Gastroesophageal sphincter (tissue), 4 donors: ENCODE results near the gene YWHAQ. TPM values are rescaled to one million over a fixed set of nuclear protein-coding genes. Genes with fewer than 3 reads are reported as not detected.
A peak's percentile ranks its signal among the peaks of the same experiment; 100 is the strongest.
"Not testable (repeated sequence)": the region's sequence is repeated elsewhere in the genome, so short reads cannot be mapped to it uniquely, and the experiment has no call there.

ENCODE experiments used
- ATAC-seq: fragments of 150-250 bp; one replicate; pipeline ENCODE4 v1.9.1; 2016; ENCODE audit warnings: mild to moderate bottlenecking, moderate library complexity
- H3K27ac ChIP-seq, 4 donors: fragments of 200-600 bp; sonication (generic) in 3 of 4; 1 replicate in 3 of 4; 2 replicates in 1 of 4; pipeline ENCODE4 v1.5.1; 2016 to 2019
- H3K27me3 ChIP-seq: fragments of 200-600 bp; sonication (generic); one replicate; pipeline ENCODE4 v1.5.1; 2019
- H3K36me3 ChIP-seq, 2 donors: fragments of 200-600 bp; sonication (generic); one replicate each; pipeline ENCODE4 v1.5.1; 2019; ENCODE audit warnings: control low read depth in 1 of 2
- H3K4me1 ChIP-seq, 3 donors: fragments of 200-600 bp; sonication (generic); 1 replicate in 2 of 3; 2 replicates in 1 of 3; pipeline ENCODE4 v1.5.1; 2016 to 2019; ENCODE audit warnings: control low read depth in 2 of 3
- H3K4me3 ChIP-seq, 2 donors: fragments of 200-600 bp; sonication (generic); one replicate each; pipeline ENCODE4 v1.5.1; 2019; ENCODE audit warnings: mild to moderate bottlenecking in 1 of 2, moderate library complexity in 1 of 2
- H3K9me3 ChIP-seq, 3 donors: fragments of 200-600 bp; sonication (generic); one replicate each; pipeline ENCODE4 v1.5.1; 2017 to 2019; ENCODE audit warnings: control low read depth in 2 of 3
- CTCF ChIP-seq, 4 experiments: fragments of 200-600 bp in 2 of 4; fragments of 450-650 bp in 2 of 4; sonication (generic) in 1 of 4; IDR thresholded peaks; one replicate each; pipeline ENCODE4 v1.5.1; 2017 to 2019; ENCODE audit warnings: antibody characterized with exemption in 4 of 4, mild to moderate bottlenecking in 2 of 4, moderate library complexity in 2 of 4
- EP300 ChIP-seq: sonication (generic); formaldehyde crosslinking; IDR thresholded peaks from one replicate; pipeline ENCODE4 v1.6.1; 2017; ENCODE audit warnings: antibody characterized with exemption, mild to moderate bottlenecking
- POLR2A ChIP-seq, 2 donors: fragments of 450-650 bp; IDR thresholded peaks; one replicate each; pipeline ENCODE4 v1.6.1; 2017; ENCODE audit warnings: antibody characterized with exemption in 2 of 2, mild to moderate bottlenecking in 2 of 2, moderate library complexity in 1 of 2
- POLR2AphosphoS5 ChIP-seq: sonication (generic); formaldehyde crosslinking; IDR thresholded peaks from one replicate; pipeline ENCODE4 v1.6.1; 2017; ENCODE audit warnings: antibody characterized with exemption
- WGBS, 2 donors: methylation state at CpG; one replicate each; pipeline ENCODE4 v1.1.5; 2018; ENCODE audit warnings: low coverage in 1 of 2; 5-methylcytosine and 5-hydroxymethylcytosine counted together
- total RNA-seq, 4 donors: library from RNA; depleted of rRNA; stranded (reverse); fragments of >200 nt; gene quantifications; one replicate each; pipeline ENCODE4 v1.1.0, GENCODE V29; 2016

Gene YWHAQ
- total RNA-seq, 4 donors from 2014 or later = 226 to 282 (median 255) TPM

GRCh38 chr2:9618410-9618809 lies 12.4 kb downstream of the YWHAQ start:
- Histone ChIP-seq H3K4me3 (no peak overlapping the region), H3K9me3 (no peaks in the 10 kb centered on the region), H3K27ac (no peak overlapping the region), H3K4me1 (peaks cover 10 to 82% (median 11%) of the 10 kb centered on the region in 3 donors), H3K27me3 (no peaks in the 10 kb centered on the region), H3K36me3 (peaks cover 0 to 9% of the 10 kb centered on the region in 2 donors)
- WGBS, 2 donors = 67 to 70% methylated on average over 2 to 4 of the region's 4 CpGs
- no peak for ATAC-seq
- TF ChIP-seq POLR2A (IDR thresholded peaks at IDR 0.05) = no peak
- no peak for TF ChIP-seq CTCF (IDR thresholded peaks at IDR 0.05)
- no peak for TF ChIP-seq POLR2AphosphoS5
- TF ChIP-seq EP300 = no peak

- WGBS, 2 donors = 33% methylated on average over 1 of the region's 1 CpG; no CpG with 5 or more reads in 1 of the 2 donors
- Histone ChIP-seq H3K27ac (no peak overlapping the region), H3K9me3 (no peaks in the 10 kb centered on the region), H3K4me1 (peaks cover 15 to 82% (median 17%) of the 10 kb centered on the region in 3 donors), H3K27me3 (no peaks in the 10 kb centered on the region), H3K36me3 (peaks cover 0 to 4% of the 10 kb centered on the region in 2 donors), H3K4me3 (no peak overlapping the region)
- no peak for TF ChIP-seq POLR2A (IDR thresholded peaks at IDR 0.05)
- no peak for ATAC-seq
Observed at GRCh38 chr2:9617749-9618148, 13.0 kb downstream of the YWHAQ start.

- Histone ChIP-seq H3K4me3 (no peak overlapping the region), H3K27ac (no peak overlapping the region), H3K27me3 (no peaks in the 10 kb centered on the region), H3K4me1 (peaks cover 15 to 82% (median 17%) of the 10 kb centered on the region in 3 donors), H3K9me3 (no peaks in the 10 kb centered on the region), H3K36me3 (peaks cover 0 to 4% of the 10 kb centered on the region in 2 donors)
- no peak for TF ChIP-seq EP300
- TF ChIP-seq POLR2A (IDR thresholded peaks at IDR 0.05) = no peak
- no peak for TF ChIP-seq POLR2AphosphoS5
- 93 to 100% methylated on average over 5 of the region's 5 CpGs for WGBS, 2 donors
- no peak for ATAC-seq
Observed at GRCh38 chr2:9617296-9617695, 13.5 kb downstream of the YWHAQ start.

- Histone ChIP-seq H3K4me1 (peaks cover 12 to 88% (median 14%) of the 10 kb centered on the region in 3 donors), H3K4me3 (no peak overlapping the region), H3K9me3 (no peaks in the 10 kb centered on the region), H3K27ac (no peak overlapping the region), H3K36me3 (peaks cover 0 to 4% of the 10 kb centered on the region in 2 donors), H3K27me3 (no peaks in the 10 kb centered on the region)
- TF ChIP-seq CTCF (IDR thresholded peaks at IDR 0.05) (no peak), POLR2AphosphoS5 (no peak), EP300 (no peak), POLR2A (IDR thresholded peaks at IDR 0.05) (no peak)
- ATAC-seq = no peak
- WGBS, 2 donors = 44 to 48% methylated on average over 3 of the region's 3 CpGs
Observed at GRCh38 chr2:9614562-9614961, 16.2 kb downstream of the YWHAQ start.

- no peaks in the 10 kb centered on the region for H3K27me3 ChIP-seq
- peaks cover 0 to 4% of the 10 kb centered on the region in 2 donors for H3K36me3 ChIP-seq
- no peak overlapping the region for H3K4me3 ChIP-seq
- H3K9me3 ChIP-seq = no peaks in the 10 kb centered on the region
- TF ChIP-seq POLR2AphosphoS5 = no peak
- TF ChIP-seq POLR2A (IDR thresholded peaks at IDR 0.05) = no peak
- TF ChIP-seq CTCF (IDR thresholded peaks at IDR 0.05) = no peak
- TF ChIP-seq EP300 = no peak
- ATAC-seq = no peak
- peaks cover 11 to 88% (median 19%) of the 10 kb centered on the region in 3 donors for H3K4me1 ChIP-seq
- 60 to 71% methylated on average over 1 of the region's 1 CpG for WGBS, 2 donors
- H3K27ac ChIP-seq = no peak overlapping the region
Observed at GRCh38 chr2:9613291-9613690, 17.5 kb downstream of the YWHAQ start.

GRCh38 chr2:9611549-9611912 lies 19.3 kb downstream of the YWHAQ start:
- H3K4me3 ChIP-seq, H3K36me3 ChIP-seq, H3K27me3 ChIP-seq, H3K9me3 ChIP-seq, ATAC-seq: not testable (repeated sequence)
- WGBS, 2 donors = 93 to 95% methylated on average over 6 to 8 of the region's 8 CpGs
- H3K4me1 ChIP-seq = peaks cover 11 to 98% (median 27%) of the 10 kb centered on the region in 3 donors
- peak overlapping the region in 1 of 4 donors; percentile 13 for H3K27ac ChIP-seq
